Testis (tissue), 2 donors: Measurements from ENCODE around the gene KDM1A.

Experiments used
- CTCF ChIP-seq, 3 experiments: fragments of 450-650 bp in 2 of 3; fragments of 200-600 bp in 1 of 3; sonication (generic) in 1 of 3; IDR thresholded peaks; one replicate each; pipeline ENCODE4 v1.5.1; 2016 to 2019; ENCODE audit warnings: antibody characterized with exemption in 3 of 3, mild to moderate bottlenecking in 2 of 3, moderate library complexity in 1 of 3
- POLR2A ChIP-seq: fragments of 450-650 bp; IDR thresholded peaks from one replicate; pipeline ENCODE4 v1.6.1; 2017; ENCODE audit warnings: antibody characterized with exemption, mild to moderate bottlenecking, moderate library complexity

DNA sequence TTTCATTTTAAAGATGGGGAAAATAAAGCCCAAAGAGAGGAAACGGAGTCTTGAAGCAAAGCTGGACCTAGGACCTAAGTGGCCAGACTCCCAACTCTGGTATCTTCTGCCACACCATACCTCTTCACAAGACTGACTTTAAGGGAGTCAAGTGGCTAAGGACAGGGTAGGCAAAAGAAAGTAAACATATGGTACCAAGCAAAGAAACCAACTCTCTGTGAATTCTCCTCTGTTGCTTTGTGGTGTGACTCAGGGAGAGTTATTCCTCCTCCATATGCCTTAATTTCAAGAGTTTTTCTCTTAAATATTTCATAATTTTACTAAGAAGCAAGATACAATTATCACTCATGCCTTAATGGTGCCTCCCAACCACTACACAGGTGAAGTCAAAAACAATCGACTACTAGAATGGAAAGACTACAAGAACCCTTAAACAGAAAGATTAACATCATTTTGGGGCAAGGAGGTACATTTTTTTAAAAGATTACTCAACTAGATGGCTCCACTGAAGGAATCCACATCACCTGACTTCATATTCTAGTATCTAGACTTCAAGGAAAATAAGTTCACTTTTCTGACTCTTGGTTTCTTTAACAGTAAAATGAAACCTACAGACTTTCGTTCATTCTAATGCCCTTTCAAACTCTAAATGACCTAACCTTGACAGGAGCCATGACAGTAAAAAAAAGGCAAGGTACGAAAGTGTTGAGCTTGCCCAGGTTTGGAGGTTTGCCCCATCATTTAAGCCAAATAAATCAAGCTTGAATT, 105.2 kb downstream of the KDM1A start:
- TF ChIP-seq CTCF (IDR thresholded peaks at IDR 0.05): no peak
- no peak for TF ChIP-seq POLR2A
